Activated CD8-positive, alpha-beta T cell treated with anti-CD3 and anti-CD28 coated beads for 36 hours (primary cell): ENCODE measurements around the gene RAP1A. TPM values are rescaled to one million over a fixed set of nuclear protein-coding genes. Genes with fewer than 3 reads are reported as not detected.

ENCODE experiments used
- ATAC-seq: fragments of 200-7000 bp; cut with Tn5 transposase; one replicate; pipeline ENCODE4 v1.10.0; 2021; ENCODE audit warnings: mild to moderate bottlenecking, moderate library complexity
- CTCF ChIA-PET: fragments of 350-600 bp; sonication (Branson Sonifier 250); formaldehyde crosslinking; loops from one replicate; lab custom pipeline; 2021; ENCODE audit warnings: antibody characterized with exemption; lab: Charles Lee
- POLR2A ChIA-PET: fragments of 350-600 bp; sonication (Branson Sonifier 250); formaldehyde crosslinking; loops from one replicate; lab custom pipeline; 2021; ENCODE audit warnings: antibody characterized with exemption; lab: Charles Lee
- DNase-seq: peaks from one replicate; pipeline ENCODE4 v3.0.0-alpha.2; 2020
- H3K27ac Mint-ChIP-seq: one replicate; pipeline ENCODE4 v1.8.0; 2021; ENCODE audit warnings: mild to moderate bottlenecking, mixed read lengths
- H3K27me3 Mint-ChIP-seq: one replicate; pipeline ENCODE4 v1.8.0; 2021; ENCODE audit warnings: mixed read lengths
- H3K36me3 Mint-ChIP-seq: one replicate; pipeline ENCODE4 v1.8.0; 2021; ENCODE audit warnings: low read depth, mixed read lengths
- H3K4me1 Mint-ChIP-seq: one replicate; pipeline ENCODE4 v1.8.0; 2021; ENCODE audit warnings: low read depth, mixed read lengths
- H3K4me3 Mint-ChIP-seq: one replicate; pipeline ENCODE4 v1.8.0; 2021; ENCODE audit warnings: mild to moderate bottlenecking, moderate library complexity, mixed read lengths
- H3K9me3 Mint-ChIP-seq: one replicate; pipeline ENCODE4 v1.8.0; 2021; ENCODE audit warnings: mixed read lengths
- CTCF ChIP-seq: fragments of 200-600 bp; IDR thresholded peaks from one replicate; pipeline ENCODE4 v1.8.0; 2022; ENCODE audit warnings: antibody characterized with exemption, mild to moderate bottlenecking
- intact Hi-C: fragments of 100-400 bp; cut with micrococcal nuclease; formaldehyde crosslinking; loops from one replicate; pipeline ENCODE4 v1.10.0; 2022
- total RNA-seq, 2 experiments: library from RNA; stranded (reverse); gene quantifications; one replicate each; pipeline ENCODE4 v1.2.3, GENCODE V29; 2021

RAP1A gene
- total RNA-seq, 2 experiments from 2014 or later = 197 to 198 TPM

- ChIA-PET POLR2A (interaction anchor here (0.7 to 1.9 kb wide), 3 partner anchors 13 to 243 kb away, joined by 3 to 11 read pairs (median 4); partner anchors contain the start of gene INKA2), CTCF (interaction anchor here (1.0 to 6.9 kb wide), 9 partner anchors 9 to 289 kb away, joined by 3 to 76 read pairs (median 8); partner anchors contain the start of gene INKA2)
- H3K9me3 Mint-ChIP-seq = no peaks in the 10 kb centered on the region
- no peaks in the 10 kb centered on the region for H3K27me3 Mint-ChIP-seq
- intact Hi-C loops = loop anchor here (5.0 kb wide), 1 partner anchor 35 kb away; no protein-coding TSS in a partner anchor
- DNase-seq (no peak), ATAC-seq (no peak)
- H3K36me3 Mint-ChIP-seq = peaks cover 6% of the 10 kb centered on the region
- no peak overlapping the region for H3K4me3 Mint-ChIP-seq
- TF ChIP-seq CTCF = no peak
- H3K27ac Mint-ChIP-seq = no peak overlapping the region
- peaks cover 13% of the 10 kb centered on the region for H3K4me1 Mint-ChIP-seq
Observed at GRCh38 chr1:111751906-111752575, 132.5 kb downstream of the RAP1A start.

DNA sequence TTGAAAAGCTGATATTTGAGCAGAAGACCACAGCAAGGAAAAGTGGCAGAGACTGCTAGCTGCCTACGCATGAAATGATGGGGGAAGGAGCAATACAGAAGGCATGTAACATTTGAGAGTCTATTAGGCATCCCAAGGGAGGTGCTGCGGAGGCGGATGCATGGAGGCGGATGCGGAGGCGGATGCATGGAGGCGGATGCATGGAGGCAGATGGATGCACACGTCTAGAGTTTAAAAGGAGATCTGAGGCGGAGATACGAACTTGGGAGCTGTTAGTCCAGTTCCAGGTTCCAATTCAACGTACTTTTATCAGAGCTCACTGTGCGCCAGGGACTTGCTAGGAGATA, 135.4 kb downstream of the RAP1A start:
- Mint-ChIP-seq H3K27me3 (no peaks in the 10 kb centered on the region), H3K4me3 (peak overlapping the region; percentile 88), H3K9me3 (no peaks in the 10 kb centered on the region), H3K36me3 (peaks cover 23% of the 10 kb centered on the region), H3K27ac (peak overlapping the region; percentile 98), H3K4me1 (peaks cover 29% of the 10 kb centered on the region)
- no peak for TF ChIP-seq CTCF
- intact Hi-C loops = loop anchor here (5.0 kb wide), 2 partner anchors 38 to 248 kb away; no protein-coding TSS in a partner anchor
- POLR2A ChIA-PET = interaction anchor here (0.6 to 3.5 kb wide), 21 partner anchors 9 to 539 kb away, joined by 3 to 13 read pairs (median 4); partner anchors contain the start of genes INKA2, RAP1A and WDR77
- no peak for ATAC-seq
- peak; percentile 58 for DNase-seq
- CTCF ChIA-PET = interaction anchor here (0.6 to 3.0 kb wide), 20 partner anchors 8 to 313 kb away, joined by 3 to 22 read pairs (median 5); partner anchors contain the start of genes ADORA3, INKA2, TMIGD3 and WDR77

DNA sequence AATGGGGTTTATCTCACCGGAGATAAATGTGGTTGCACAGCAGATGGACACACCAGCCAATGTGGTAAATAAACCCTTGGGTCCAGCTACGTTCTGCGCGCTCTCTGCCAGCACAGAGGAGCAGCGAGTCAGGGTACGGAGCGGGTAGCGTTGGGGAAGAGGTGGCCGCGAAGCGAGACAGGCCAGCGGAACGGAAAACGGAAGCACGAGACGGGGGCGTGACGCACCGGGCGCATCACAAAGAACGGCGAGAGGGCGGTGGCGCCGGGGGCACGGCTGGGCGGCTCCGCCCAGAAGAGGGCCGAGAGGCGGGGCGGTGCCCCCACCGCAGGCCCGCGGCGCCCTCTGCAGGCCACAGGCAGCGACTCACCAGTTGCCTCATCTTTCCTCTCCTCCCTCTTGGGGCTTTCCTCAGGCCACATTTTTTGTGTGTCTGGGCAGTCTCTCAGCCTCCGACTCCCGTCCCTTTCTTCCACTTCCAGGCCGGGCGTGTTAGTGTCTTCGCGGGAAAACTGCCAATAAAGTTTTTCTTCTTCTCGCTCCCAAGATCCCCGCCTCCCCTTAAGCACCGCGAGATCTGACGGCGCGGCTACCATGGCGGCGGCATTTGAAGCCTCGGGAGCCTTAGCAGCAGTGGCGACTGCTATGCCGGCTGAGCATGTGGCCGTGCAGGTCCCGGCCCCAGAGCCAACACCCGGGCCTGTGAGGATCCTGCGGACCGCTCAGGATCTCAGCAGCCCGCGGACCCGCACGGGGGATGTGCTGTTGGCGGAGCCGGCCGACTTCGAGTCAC, 135.9 kb downstream of the RAP1A start, which contains the start of gene DDX20:
Gene DDX20, plus strand, starts transcription at position 571 of the 793 bp plus-strand sequence. Its CDS starts 24 bp downstream, at position 595.
- Mint-ChIP-seq H3K9me3 (no peaks in the 10 kb centered on the region), H3K4me1 (peaks cover 33% of the 10 kb centered on the region), H3K4me3 (peak within 1 kb of the TSS; percentile 88), H3K36me3 (peaks cover 26% of the 10 kb centered on the region), H3K27ac (peak within 1 kb of the TSS; percentile 98), H3K27me3 (no peaks in the 10 kb centered on the region)
- TF ChIP-seq CTCF = peak; percentile 84
- intact Hi-C loops = loop anchor here (5.0 kb wide), 1 partner anchor 248 kb away; no protein-coding TSS in a partner anchor
- CTCF ChIA-PET = interaction anchor here (0.6 to 3.0 kb wide), 24 partner anchors 8 to 313 kb away, joined by 3 to 25 read pairs (median 6); partner anchors contain the start of genes ADORA3, INKA2, TMIGD3 and WDR77
- DNase-seq = peak; percentile 96
- ATAC-seq = peak; percentile 93
- POLR2A ChIA-PET = interaction anchor here (0.6 to 3.5 kb wide), 20 partner anchors 10 to 540 kb away, joined by 3 to 13 read pairs (median 4); partner anchors contain the start of genes INKA2, RAP1A and WDR77

DNA sequence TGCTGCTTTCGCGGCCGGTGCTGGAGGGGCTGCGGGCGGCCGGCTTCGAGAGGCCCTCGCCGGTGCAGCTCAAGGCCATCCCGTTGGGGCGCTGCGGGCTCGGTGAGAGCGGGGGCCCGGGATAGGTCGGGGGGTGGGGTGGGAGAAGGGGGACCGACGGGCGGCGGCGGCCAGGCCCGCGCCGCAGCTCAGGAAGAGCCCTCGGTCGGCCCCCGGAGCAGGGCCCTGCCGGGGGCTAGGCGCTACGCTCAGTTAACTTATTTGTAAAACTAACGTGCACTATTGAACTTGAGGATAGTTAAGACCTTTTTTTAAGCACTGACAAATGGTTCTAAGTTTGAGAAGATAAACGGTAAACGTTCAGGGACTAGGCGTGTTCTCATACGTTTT, 136.5 kb downstream of the RAP1A start:
- peaks cover 38% of the 10 kb centered on the region for H3K4me1 Mint-ChIP-seq
- peak overlapping the region; percentile 88 for H3K4me3 Mint-ChIP-seq
- intact Hi-C loops = loop anchor here (5.0 kb wide), 1 partner anchor 249 kb away; no protein-coding TSS in a partner anchor
- DNase-seq = no peak
- CTCF ChIA-PET = interaction anchor here (0.8 to 3.0 kb wide), 12 partner anchors 9 to 314 kb away, joined by 3 to 25 read pairs (median 6); partner anchors contain the start of genes ATP5PB and WDR77
- H3K9me3 Mint-ChIP-seq = no peaks in the 10 kb centered on the region
- H3K27me3 Mint-ChIP-seq = no peaks in the 10 kb centered on the region
- no peak for TF ChIP-seq CTCF
- POLR2A ChIA-PET = interaction anchor here (1.4 to 3.5 kb wide), 4 partner anchors 11 to 252 kb away, joined by 3 to 13 read pairs (median 6); no protein-coding TSS in a partner anchor
- peaks cover 31% of the 10 kb centered on the region for H3K36me3 Mint-ChIP-seq
- ATAC-seq = peak; percentile 7
- H3K27ac Mint-ChIP-seq = peak overlapping the region; percentile 98
